Thyroid gland (tissue), 4 donors: ENCODE measurements around the gene TLCD2.

ENCODE experiments used
- CTCF ChIP-seq, 6 experiments: fragments of 200-600 bp in 3 of 6; fragments of 450-650 bp in 3 of 6; sonication (generic) in 3 of 6; IDR thresholded peaks; one replicate each; pipeline ENCODE4 v1.5.1; 2016 to 2019; ENCODE audit warnings: antibody characterized with exemption in 6 of 6, mild to moderate bottlenecking in 2 of 6, inconsistent platforms in 1 of 6, moderate library complexity in 1 of 6
- POLR2A ChIP-seq, 2 donors: fragments of 450-650 bp; IDR thresholded peaks; one replicate each; pipeline ENCODE4 v1.6.1; 2017; ENCODE audit warnings: antibody characterized with exemption in 2 of 2, mild to moderate bottlenecking in 2 of 2, moderate library complexity in 1 of 2

- no peak for TF ChIP-seq CTCF (IDR thresholded peaks at IDR 0.05)
- no peak for TF ChIP-seq POLR2A (IDR thresholded peaks at IDR 0.05)
Observed at GRCh38 chr17:1661045-1661444, 49.1 kb downstream of the TLCD2 start.
